Nephron (organoid): ENCODE results near the gene TYW1B.
"Not testable (repeated sequence)": the region's sequence is repeated elsewhere in the genome, so short reads cannot be mapped to it uniquely, and the experiment has no call there.

ENCODE experiments used
- H3K27ac Mint-ChIP-seq, 3 experiments: 2 replicates each; pipeline ENCODE4 v1.8.0; 2020; ENCODE audit warnings: mixed read lengths in 3 of 3, mild to moderate bottlenecking in 2 of 3, moderate library complexity in 1 of 3
- H3K27me3 Mint-ChIP-seq: 2 replicates; pipeline ENCODE4 v1.8.0; 2021; ENCODE audit warnings: low read depth, mild to moderate bottlenecking, moderate library complexity, mixed read lengths
- H3K36me3 Mint-ChIP-seq: 2 replicates; pipeline ENCODE4 v1.8.0; 2020; ENCODE audit warnings: low read depth, mixed read lengths
- H3K4me1 Mint-ChIP-seq: 2 replicates; pipeline ENCODE4 v1.8.0; 2020; ENCODE audit warnings: mixed read lengths
- H3K4me3 Mint-ChIP-seq, 3 experiments: 2 replicates each; pipeline ENCODE4 v1.8.0; 2020; ENCODE audit warnings: mild to moderate bottlenecking in 3 of 3, mixed read lengths in 3 of 3, moderate library complexity in 2 of 3
- H3K9me3 Mint-ChIP-seq: 2 replicates; pipeline ENCODE4 v1.8.0; 2020; ENCODE audit warnings: mixed read lengths

Gene TYW1B

GRCh38 chr7:72827839-72828591, at the start of gene TYW1B:
TYW1B (minus strand) TSS chr7:72828200; CDS start chr7:72828075, 125 bp downstream.
- peak within 1 kb of the TSS; percentile 88 to 99 (median 96) for H3K27ac Mint-ChIP-seq
- peaks cover 12% of the 10 kb centered on the region for H3K36me3 Mint-ChIP-seq
- H3K4me1 Mint-ChIP-seq, result peaks cover 12% of the 10 kb centered on the region
- peak within 1 kb of the TSS; percentile 93 to 95 (median 94) for H3K4me3 Mint-ChIP-seq
- not testable (repeated sequence) for H3K27me3 Mint-ChIP-seq, H3K9me3 Mint-ChIP-seq

GRCh38 chr7:72867591-72867990, 39.6 kb upstream of the TYW1B start:
- not testable (repeated sequence) for H3K27me3 Mint-ChIP-seq, H3K4me3 Mint-ChIP-seq, H3K4me1 Mint-ChIP-seq, H3K9me3 Mint-ChIP-seq, H3K27ac Mint-ChIP-seq, H3K36me3 Mint-ChIP-seq

- not testable (repeated sequence) for H3K36me3 Mint-ChIP-seq, H3K4me1 Mint-ChIP-seq, H3K27me3 Mint-ChIP-seq, H3K27ac Mint-ChIP-seq, H3K9me3 Mint-ChIP-seq, H3K4me3 Mint-ChIP-seq
Observed at GRCh38 chr7:72858846-72859400, 30.9 kb upstream of the TYW1B start.

- not testable (repeated sequence) for H3K27ac Mint-ChIP-seq, H3K4me3 Mint-ChIP-seq, H3K27me3 Mint-ChIP-seq, H3K36me3 Mint-ChIP-seq, H3K9me3 Mint-ChIP-seq, H3K4me1 Mint-ChIP-seq
Observed at GRCh38 chr7:72857925-72858324, 29.9 kb upstream of the TYW1B start.

GRCh38 chr7:72855261-72855660, 27.3 kb upstream of the TYW1B start:
- H3K36me3 Mint-ChIP-seq, H3K27ac Mint-ChIP-seq, H3K4me1 Mint-ChIP-seq, H3K9me3 Mint-ChIP-seq, H3K4me3 Mint-ChIP-seq, H3K27me3 Mint-ChIP-seq: not testable (repeated sequence)

- H3K27ac Mint-ChIP-seq, H3K36me3 Mint-ChIP-seq, H3K4me1 Mint-ChIP-seq, H3K9me3 Mint-ChIP-seq, H3K27me3 Mint-ChIP-seq, H3K4me3 Mint-ChIP-seq: not testable (repeated sequence)
Observed at GRCh38 chr7:72852937-72853336, 24.9 kb upstream of the TYW1B start.

GRCh38 chr7:72850746-72851145, 22.7 kb upstream of the TYW1B start:
- H3K4me3 Mint-ChIP-seq, H3K9me3 Mint-ChIP-seq, H3K27ac Mint-ChIP-seq, H3K27me3 Mint-ChIP-seq, H3K4me1 Mint-ChIP-seq, H3K36me3 Mint-ChIP-seq: not testable (repeated sequence)

- not testable (repeated sequence) for H3K4me3 Mint-ChIP-seq, H3K27ac Mint-ChIP-seq, H3K27me3 Mint-ChIP-seq, H3K4me1 Mint-ChIP-seq
- Mint-ChIP-seq H3K36me3 (peaks cover 11% of the 10 kb centered on the region), H3K9me3 (peaks cover 16% of the 10 kb centered on the region)
Observed at GRCh38 chr7:72844146-72844545, 16.1 kb upstream of the TYW1B start.

- peaks cover 16% of the 10 kb centered on the region for H3K36me3 Mint-ChIP-seq
- not testable (repeated sequence) for H3K27ac Mint-ChIP-seq, H3K4me3 Mint-ChIP-seq, H3K27me3 Mint-ChIP-seq, H3K4me1 Mint-ChIP-seq
- H3K9me3 Mint-ChIP-seq, result peaks cover 16% of the 10 kb centered on the region
Observed at GRCh38 chr7:72843166-72843565, 15.2 kb upstream of the TYW1B start.

- not testable (repeated sequence) for H3K27me3 Mint-ChIP-seq, H3K4me1 Mint-ChIP-seq, H3K27ac Mint-ChIP-seq, H3K4me3 Mint-ChIP-seq
- H3K36me3 Mint-ChIP-seq, result peaks cover 33% of the 10 kb centered on the region
- peaks cover 16% of the 10 kb centered on the region for H3K9me3 Mint-ChIP-seq
Observed at GRCh38 chr7:72840966-72841511, 13.0 kb upstream of the TYW1B start.

- H3K9me3 Mint-ChIP-seq, result peaks cover 16% of the 10 kb centered on the region
- not testable (repeated sequence) for H3K4me1 Mint-ChIP-seq, H3K4me3 Mint-ChIP-seq, H3K27ac Mint-ChIP-seq, H3K27me3 Mint-ChIP-seq
- peaks cover 41% of the 10 kb centered on the region for H3K36me3 Mint-ChIP-seq
Observed at GRCh38 chr7:72838315-72838714, 10.3 kb upstream of the TYW1B start.

- not testable (repeated sequence) for H3K27ac Mint-ChIP-seq, H3K4me1 Mint-ChIP-seq, H3K4me3 Mint-ChIP-seq, H3K27me3 Mint-ChIP-seq
- Mint-ChIP-seq H3K9me3 (peaks cover 16% of the 10 kb centered on the region), H3K36me3 (peaks cover 51% of the 10 kb centered on the region)
Observed at GRCh38 chr7:72837291-72837690, 9.3 kb upstream of the TYW1B start.

GRCh38 chr7:72830567-72830966, 2.6 kb upstream of the TYW1B start:
- Mint-ChIP-seq H3K36me3 (peaks cover 20% of the 10 kb centered on the region), H3K4me3 (peak overlapping the region; percentile 93 to 95 (median 94)), H3K27ac (peak overlapping the region; percentile 88 to 99 (median 96)), H3K4me1 (peaks cover 12% of the 10 kb centered on the region)
- not testable (repeated sequence) for H3K9me3 Mint-ChIP-seq, H3K27me3 Mint-ChIP-seq
